ENCODE results near the gene MATCAP1.

The MATCAP1 gene

GRCh38 chr16:67209565-67209964 is 25.8 kb upstream of the MATCAP1 start:
- Histone ChIP-seq H3K4me2 (ENCODE audit: insufficient read depth, low read length, poor library complexity, severe bottlenecking) (no peak overlapping the region), H3K4me3 (ENCODE audit: low read length in 2 of 2) (no peak overlapping the region), H3K79me1 (ENCODE audit: low read depth, low read length) (no peaks in the 10 kb centered on the region), H3K18ac (ENCODE audit: low read length) (no peak overlapping the region), H2BK120ac (ENCODE audit: low read depth, low read length) (no peak overlapping the region), H3K4me1 (ENCODE audit: control insufficient read depth in 2 of 2, insufficient read depth in 1 of 2, low read depth in 1 of 2, low read length in 2 of 2) (peaks cover 8 to 21% of the 10 kb centered on the region in 2 donors), H3K27me3 (ENCODE audit: control insufficient read depth in 3 of 3, insufficient read depth in 3 of 3, low read depth in 1 of 3, low read length in 3 of 3) (no peaks in the 10 kb centered on the region), H3K9ac (ENCODE audit: low read depth, low read length, poor library complexity) (peak overlapping the region; percentile 47), H2BK5ac (ENCODE audit: low read length) (no peak overlapping the region), H2AK5ac (ENCODE audit: low read depth, low read length) (peak overlapping the region; percentile 66), H3K4ac (ENCODE audit: low read length) (no peak overlapping the region), H3K14ac (ENCODE audit: low read length) (no peak overlapping the region), H2BK15ac (ENCODE audit: low read length) (no peak overlapping the region), H4K8ac (ENCODE audit: low read depth, low read length) (peak overlapping the region; percentile 19), H2AFZ (ENCODE audit: low read length) (no peak overlapping the region), H3K27ac (replicated peaks; ENCODE audit: low read length) (no peak overlapping the region), H3K23ac (ENCODE audit: low read depth, low read length, poor library complexity) (no peak overlapping the region), H3K36me3 (replicated peaks in 1 of 2; ENCODE audit: control insufficient read depth in 2 of 2, insufficient read depth in 2 of 2, low read length in 2 of 2) (peaks cover 0 to 10% of the 10 kb centered on the region in 2 donors), H2BK12ac (ENCODE audit: low read length) (no peak overlapping the region), H4K91ac (ENCODE audit: low read depth, low read length, poor library complexity) (no peak overlapping the region), H3K9me3 (replicated peaks in 1 of 2; ENCODE audit: control insufficient read depth in 2 of 2, insufficient read depth in 1 of 2, low read depth in 1 of 2, low read length in 2 of 2) (no peaks in the 10 kb centered on the region)
- WGBS, 2 donors (ENCODE audit: extremely low coverage in 2 of 2, insufficient read length in 2 of 2, insufficient replicate concordance in 1 of 2) = no CpG with 5 or more reads among the region's 8 CpGs
- DNase-seq (ENCODE audit: low spot score) = no peak

GRCh38 chr16:67208154-67208896 is 24.6 kb upstream of the MATCAP1 start:
- no CpG with 5 or more reads among the region's 11 CpGs for WGBS, 2 donors (ENCODE audit: extremely low coverage in 2 of 2, insufficient read length in 2 of 2, insufficient replicate concordance in 1 of 2)
- H3K14ac ChIP-seq (ENCODE audit: low read length) = peak overlapping the region; percentile 64
- H3K4ac ChIP-seq (ENCODE audit: low read length) = no peak overlapping the region
- H3K27ac ChIP-seq (replicated peaks; ENCODE audit: low read length) = no peak overlapping the region
- no peak overlapping the region for H4K91ac ChIP-seq (ENCODE audit: low read depth, low read length, poor library complexity)
- peak overlapping the region; percentile 23 for H3K23ac ChIP-seq (ENCODE audit: low read depth, low read length, poor library complexity)
- H3K18ac ChIP-seq (ENCODE audit: low read length) = no peak overlapping the region
- no peak overlapping the region for H2AFZ ChIP-seq (ENCODE audit: low read length)
- H3K9me3 ChIP-seq (replicated peaks in 1 of 2; ENCODE audit: control insufficient read depth in 2 of 2, insufficient read depth in 1 of 2, low read depth in 1 of 2, low read length in 2 of 2) = no peaks in the 10 kb centered on the region
- peak overlapping the region; percentile 91 for H2BK5ac ChIP-seq (ENCODE audit: low read length)
- H4K8ac ChIP-seq (ENCODE audit: low read depth, low read length) = no peak overlapping the region
- no peak overlapping the region for H3K4me3 ChIP-seq (ENCODE audit: low read length in 2 of 2)
- H3K4me2 ChIP-seq (ENCODE audit: insufficient read depth, low read length, poor library complexity, severe bottlenecking) = no peak overlapping the region
- no peak overlapping the region for H3K9ac ChIP-seq (ENCODE audit: low read depth, low read length, poor library complexity)
- H3K4me1 ChIP-seq (ENCODE audit: control insufficient read depth in 2 of 2, insufficient read depth in 1 of 2, low read depth in 1 of 2, low read length in 2 of 2) = peaks cover 8 to 21% of the 10 kb centered on the region in 2 donors
- H2AK5ac ChIP-seq (ENCODE audit: low read depth, low read length) = peak overlapping the region; percentile 33
- peak overlapping the region; percentile 47 for H2BK120ac ChIP-seq (ENCODE audit: low read depth, low read length)
- DNase-seq (ENCODE audit: low spot score) = no peak
- no peaks in the 10 kb centered on the region for H3K27me3 ChIP-seq (ENCODE audit: control insufficient read depth in 3 of 3, insufficient read depth in 3 of 3, low read depth in 1 of 3, low read length in 3 of 3)
- H3K36me3 ChIP-seq (replicated peaks in 1 of 2; ENCODE audit: control insufficient read depth in 2 of 2, insufficient read depth in 2 of 2, low read length in 2 of 2) = peaks cover 7 to 21% of the 10 kb centered on the region in 2 donors
- no peak overlapping the region for H2BK12ac ChIP-seq (ENCODE audit: low read length)
- no peaks in the 10 kb centered on the region for H3K79me1 ChIP-seq (ENCODE audit: low read depth, low read length)
- H2BK15ac ChIP-seq (ENCODE audit: low read length) = no peak overlapping the region

- H2AK5ac ChIP-seq (ENCODE audit: low read depth, low read length) = peak overlapping the region; percentile 33
- peak overlapping the region; percentile 1 for H3K27ac ChIP-seq (replicated peaks; ENCODE audit: low read length)
- peak overlapping the region; percentile 87 for H3K18ac ChIP-seq (ENCODE audit: low read length)
- H4K8ac ChIP-seq (ENCODE audit: low read depth, low read length) = no peak overlapping the region
- peak overlapping the region; percentile 90 for H2BK12ac ChIP-seq (ENCODE audit: low read length)
- WGBS, 2 donors (ENCODE audit: extremely low coverage in 2 of 2, insufficient read length in 2 of 2, insufficient replicate concordance in 1 of 2) = no CpG with 5 or more reads among the region's 21 CpGs
- H2AFZ ChIP-seq (ENCODE audit: low read length) = no peak overlapping the region
- H3K9ac ChIP-seq (ENCODE audit: low read depth, low read length, poor library complexity) = peak overlapping the region; percentile 84
- H3K4ac ChIP-seq (ENCODE audit: low read length) = peak overlapping the region; percentile 93
- peaks cover 8 to 30% of the 10 kb centered on the region in 2 donors for H3K36me3 ChIP-seq (replicated peaks in 1 of 2; ENCODE audit: control insufficient read depth in 2 of 2, insufficient read depth in 2 of 2, low read length in 2 of 2)
- H3K4me2 ChIP-seq (ENCODE audit: insufficient read depth, low read length, poor library complexity, severe bottlenecking) = no peak overlapping the region
- peak overlapping the region; percentile 47 for H2BK120ac ChIP-seq (ENCODE audit: low read depth, low read length)
- no peak overlapping the region for H3K14ac ChIP-seq (ENCODE audit: low read length)
- H3K4me3 ChIP-seq (ENCODE audit: low read length in 2 of 2) = peak overlapping the region in 1 of 2 donors; percentile 5
- no peaks in the 10 kb centered on the region for H3K27me3 ChIP-seq (ENCODE audit: control insufficient read depth in 3 of 3, insufficient read depth in 3 of 3, low read depth in 1 of 3, low read length in 3 of 3)
- H2BK15ac ChIP-seq (ENCODE audit: low read length) = peak overlapping the region; percentile 54
- peak overlapping the region; percentile 91 for H2BK5ac ChIP-seq (ENCODE audit: low read length)
- peak overlapping the region; percentile 93 for H3K23ac ChIP-seq (ENCODE audit: low read depth, low read length, poor library complexity)
- peak overlapping the region; percentile 79 for H4K91ac ChIP-seq (ENCODE audit: low read depth, low read length, poor library complexity)
- H3K9me3 ChIP-seq (replicated peaks in 1 of 2; ENCODE audit: control insufficient read depth in 2 of 2, insufficient read depth in 1 of 2, low read depth in 1 of 2, low read length in 2 of 2) = no peaks in the 10 kb centered on the region
- DNase-seq (ENCODE audit: low spot score) = no peak
- H3K4me1 ChIP-seq (ENCODE audit: control insufficient read depth in 2 of 2, insufficient read depth in 1 of 2, low read depth in 1 of 2, low read length in 2 of 2) = peaks cover 8 to 21% of the 10 kb centered on the region in 2 donors
- no peaks in the 10 kb centered on the region for H3K79me1 ChIP-seq (ENCODE audit: low read depth, low read length)
Observed at GRCh38 chr16:67207249-67208091, 23.7 kb upstream of the MATCAP1 start.

GRCh38 chr16:67206838-67207248 is 23.1 kb upstream of the MATCAP1 start:
- H3K23ac ChIP-seq (ENCODE audit: low read depth, low read length, poor library complexity) = peak overlapping the region; percentile 93
- peak overlapping the region; percentile 33 for H2AK5ac ChIP-seq (ENCODE audit: low read depth, low read length)
- no peak overlapping the region for H2BK12ac ChIP-seq (ENCODE audit: low read length)
- no peak overlapping the region for H2AFZ ChIP-seq (ENCODE audit: low read length)
- H3K18ac ChIP-seq (ENCODE audit: low read length) = peak overlapping the region; percentile 87
- no peak overlapping the region for H4K8ac ChIP-seq (ENCODE audit: low read depth, low read length)
- no CpG with 5 or more reads among the region's 3 CpGs for WGBS, 2 donors (ENCODE audit: extremely low coverage in 2 of 2, insufficient read length in 2 of 2, insufficient replicate concordance in 1 of 2)
- peak overlapping the region; percentile 91 for H2BK5ac ChIP-seq (ENCODE audit: low read length)
- H3K4me2 ChIP-seq (ENCODE audit: insufficient read depth, low read length, poor library complexity, severe bottlenecking) = no peak overlapping the region
- H2BK15ac ChIP-seq (ENCODE audit: low read length) = no peak overlapping the region
- peak overlapping the region; percentile 47 for H2BK120ac ChIP-seq (ENCODE audit: low read depth, low read length)
- DNase-seq (ENCODE audit: low spot score) = peak; percentile 32
- no peaks in the 10 kb centered on the region for H3K9me3 ChIP-seq (replicated peaks in 1 of 2; ENCODE audit: control insufficient read depth in 2 of 2, insufficient read depth in 1 of 2, low read depth in 1 of 2, low read length in 2 of 2)
- H3K4me3 ChIP-seq (ENCODE audit: low read length in 2 of 2) = no peak overlapping the region
- no peak overlapping the region for H3K9ac ChIP-seq (ENCODE audit: low read depth, low read length, poor library complexity)
- no peaks in the 10 kb centered on the region for H3K79me1 ChIP-seq (ENCODE audit: low read depth, low read length)
- no peaks in the 10 kb centered on the region for H3K27me3 ChIP-seq (ENCODE audit: control insufficient read depth in 3 of 3, insufficient read depth in 3 of 3, low read depth in 1 of 3, low read length in 3 of 3)
- no peak overlapping the region for H3K4ac ChIP-seq (ENCODE audit: low read length)
- H3K36me3 ChIP-seq (replicated peaks in 1 of 2; ENCODE audit: control insufficient read depth in 2 of 2, insufficient read depth in 2 of 2, low read length in 2 of 2) = peaks cover 12 to 36% of the 10 kb centered on the region in 2 donors
- H3K4me1 ChIP-seq (ENCODE audit: control insufficient read depth in 2 of 2, insufficient read depth in 1 of 2, low read depth in 1 of 2, low read length in 2 of 2) = peaks cover 8 to 21% of the 10 kb centered on the region in 2 donors
- peak overlapping the region; percentile 1 for H3K27ac ChIP-seq (replicated peaks; ENCODE audit: low read length)
- no peak overlapping the region for H3K14ac ChIP-seq (ENCODE audit: low read length)
- no peak overlapping the region for H4K91ac ChIP-seq (ENCODE audit: low read depth, low read length, poor library complexity)
